CD14-positive monocyte (primary cell): ENCODE results near the gene SLC25A13. TPM values are rescaled to one million over a fixed set of nuclear protein-coding genes. Genes with fewer than 3 reads are reported as not detected.

ENCODE experiments used
- DNase-seq, 3 donors: peaks; one replicate each; pipeline ENCODE4 v3.0.0-alpha.2; 2011 to 2022
- H2AFZ ChIP-seq: 2 replicates; pipeline ENCODE4 v1.6.0; 2012; ENCODE audit warnings: mild to moderate bottlenecking, low read depth, low read length, inconsistent platforms; ENCODE audit not compliant: insufficient read depth, poor library complexity, severe bottlenecking
- H3K27ac ChIP-seq, 2 donors: 1 replicate in 1 of 2; 2 replicates in 1 of 2; pipeline ENCODE4 v1.5.1; 2012 to 2013; ENCODE audit warnings: low read length in 2 of 2, control low read depth in 1 of 2, inconsistent platforms in 1 of 2, low read depth in 1 of 2, mild to moderate bottlenecking in 1 of 2
- H3K27me3 ChIP-seq, 2 donors: one replicate each; pipeline versions ENCODE4 v1.6.0 to v1.6.1; 2011 to 2013; ENCODE audit warnings: low read length in 2 of 2; ENCODE audit not compliant: control insufficient read depth in 2 of 2, insufficient read depth in 2 of 2
- H3K36me3 ChIP-seq, 2 donors: replicated peaks in 1 of 2; 1 replicate in 1 of 2; 2 replicates in 1 of 2; pipeline versions ENCODE4 v1.5.1 to v1.6.1; 2012 to 2013; ENCODE audit warnings: low read length in 2 of 2, control low read depth in 1 of 2, inconsistent platforms in 1 of 2, mild to moderate bottlenecking in 1 of 2; ENCODE audit not compliant: insufficient read depth in 2 of 2, control insufficient read depth in 1 of 2
- H3K4me1 ChIP-seq, 2 donors: 1 replicate in 1 of 2; 2 replicates in 1 of 2; pipeline versions ENCODE4 v1.5.1 to v1.6.1; 2012 to 2013; ENCODE audit warnings: low read length in 2 of 2, control low read depth in 1 of 2, inconsistent platforms in 1 of 2, mild to moderate bottlenecking in 1 of 2, moderate library complexity in 1 of 2; ENCODE audit not compliant: insufficient read depth in 2 of 2, control insufficient read depth in 1 of 2
- H3K4me2 ChIP-seq: replicated peaks from 2 replicates; pipeline ENCODE3; 2012; ENCODE audit warnings: low read length, moderate library complexity, mild to moderate bottlenecking; ENCODE audit not compliant: poor library complexity, severe bottlenecking; ENCODE audit errors: extremely low read depth
- H3K4me3 ChIP-seq, 3 experiments: fragments of 200-600 bp in 1 of 3; sonication (generic) in 1 of 3; replicated peaks in 1 of 3; 1 replicate in 2 of 3; 2 replicates in 1 of 3; pipeline ENCODE4 v1.5.1; 2011 to 2013; ENCODE audit warnings: low read length in 3 of 3, mild to moderate bottlenecking in 3 of 3, control low read depth in 2 of 3, low read depth in 2 of 3, inconsistent platforms in 1 of 3, moderate library complexity in 1 of 3
- H3K79me2 ChIP-seq: 2 replicates; pipeline ENCODE4 v1.6.0; 2012; ENCODE audit warnings: mild to moderate bottlenecking, control low read depth, inconsistent platforms, low read length, moderate library complexity; ENCODE audit not compliant: insufficient read depth
- H3K9ac ChIP-seq: 2 replicates; pipeline ENCODE4 v1.6.0; 2017; ENCODE audit warnings: low read length, mild to moderate bottlenecking; ENCODE audit not compliant: insufficient read depth, poor library complexity, severe bottlenecking
- H3K9me3 ChIP-seq, 2 donors: replicated peaks in 1 of 2; 1 replicate in 1 of 2; 2 replicates in 1 of 2; pipeline versions ENCODE4 v1.5.1 to v1.6.1; 2012 to 2013; ENCODE audit warnings: low read length in 2 of 2, control low read depth in 1 of 2; ENCODE audit not compliant: control insufficient read depth in 1 of 2, insufficient read depth in 1 of 2
- H4K20me1 ChIP-seq: 2 replicates; pipeline ENCODE4 v1.6.0; 2012; ENCODE audit warnings: mild to moderate bottlenecking, low read length, control low read depth, moderate library complexity; ENCODE audit not compliant: insufficient read depth
- H3K27ac Mint-ChIP-seq, 7 donors: one replicate each; pipeline ENCODE4 v1.8.0; 2020; ENCODE audit warnings: mild to moderate bottlenecking in 7 of 7, mixed read lengths in 7 of 7, moderate library complexity in 6 of 7, inconsistent platforms in 2 of 7
- H3K27me3 Mint-ChIP-seq, 3 donors: one replicate each; pipeline ENCODE4 v1.8.0; 2021 to 2022; ENCODE audit warnings: low read depth in 3 of 3, mild to moderate bottlenecking in 3 of 3, mixed read lengths in 3 of 3, moderate library complexity in 3 of 3, inconsistent platforms in 1 of 3
- H3K36me3 Mint-ChIP-seq, 2 donors: one replicate each; pipeline ENCODE4 v1.8.0; 2020; ENCODE audit warnings: mixed read lengths in 2 of 2, inconsistent platforms in 1 of 2, mild to moderate bottlenecking in 1 of 2
- H3K4me1 Mint-ChIP-seq: one replicate; pipeline ENCODE4 v1.8.0; 2020; ENCODE audit warnings: mild to moderate bottlenecking, mixed read lengths
- H3K4me3 Mint-ChIP-seq, 2 donors: one replicate each; pipeline ENCODE4 v1.8.0; 2020; ENCODE audit warnings: mild to moderate bottlenecking in 2 of 2, mixed read lengths in 2 of 2, moderate library complexity in 1 of 2
- H3K9me3 Mint-ChIP-seq, 7 donors: one replicate each; pipeline ENCODE4 v1.8.0; 2020 to 2022; ENCODE audit warnings: mixed read lengths in 7 of 7, mild to moderate bottlenecking in 6 of 7, moderate library complexity in 6 of 7, inconsistent platforms in 2 of 7
- WGBS: methylation state at CpG from one replicate; pipeline ENCODE4 v1.1.5; 2013; ENCODE audit warnings: missing lambda C conversion rate; ENCODE audit not compliant: insufficient coverage; 5-methylcytosine and 5-hydroxymethylcytosine counted together
- intact Hi-C, 2 donors: fragments of 100-400 bp; cut with micrococcal nuclease; formaldehyde crosslinking; loops; one replicate each; pipeline versions ENCODE4 v1.15.0 to v1.15.1; 2023
- polyA plus RNA-seq, 3 donors: library from polyadenylated mRNA; depleted of rRNA in 1 of 3; unstranded in 2 of 3; stranded (reverse) in 1 of 3; fragments of 300-500 nt in 2 of 3; fragments of >200 nt in 1 of 3; fragmentation: Illumina TruSeq in 2 of 3; gene quantifications; 1 replicate in 2 of 3; 2 replicates in 1 of 3; pipeline ENCODE4 v1.2.3, GENCODE V29; 2012 to 2021
- TF ChIP-seq, protein P1 (sequence below): fragments of 200-600 bp; IDR thresholded peaks from one replicate; pipeline ENCODE4 v1.8.0; 2022; ENCODE audit warnings: antibody characterized with exemption, mild to moderate bottlenecking

Gene SLC25A13
- polyA plus RNA-seq, 3 donors: 12.7 to 15.7 (median 14.4) TPM

DNA sequence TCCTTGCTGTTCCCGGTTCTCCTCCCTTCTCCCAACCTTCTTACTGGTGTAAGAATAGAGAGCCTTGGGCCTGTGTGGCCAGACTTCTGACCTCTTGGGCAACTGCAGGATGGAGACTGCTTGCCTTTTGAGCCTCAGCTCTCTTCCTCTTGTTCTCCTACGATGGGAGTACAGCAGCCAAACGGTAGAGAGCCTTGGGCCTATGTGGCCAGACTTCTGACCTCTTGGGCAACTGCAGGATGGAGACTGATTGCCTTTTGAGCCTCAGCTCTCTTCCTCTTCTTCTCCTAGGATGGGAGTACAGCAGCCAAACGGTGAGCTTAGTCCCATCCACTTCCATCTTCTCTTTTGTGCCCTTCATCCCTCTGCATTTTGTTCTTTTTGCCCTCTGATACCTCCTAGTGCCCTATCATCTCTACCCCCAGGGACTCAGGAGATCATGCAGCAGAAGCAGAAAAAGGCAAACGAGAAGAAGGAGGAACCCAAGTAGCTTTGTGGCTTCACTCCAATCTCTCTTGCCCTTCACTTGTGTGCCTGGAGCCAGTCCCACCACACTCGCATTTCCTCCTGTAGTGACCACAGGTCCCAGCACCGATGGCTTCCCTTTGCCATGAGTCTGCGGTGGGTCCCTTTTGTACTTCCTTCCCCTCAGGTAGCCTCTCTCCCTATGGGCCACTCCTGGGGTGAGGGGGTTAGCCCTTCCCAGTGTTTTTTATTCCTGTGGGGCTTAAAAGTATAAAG lies 15.3 kb downstream of the SLC25A13 start:
- TF ChIP-seq, protein P1, sequence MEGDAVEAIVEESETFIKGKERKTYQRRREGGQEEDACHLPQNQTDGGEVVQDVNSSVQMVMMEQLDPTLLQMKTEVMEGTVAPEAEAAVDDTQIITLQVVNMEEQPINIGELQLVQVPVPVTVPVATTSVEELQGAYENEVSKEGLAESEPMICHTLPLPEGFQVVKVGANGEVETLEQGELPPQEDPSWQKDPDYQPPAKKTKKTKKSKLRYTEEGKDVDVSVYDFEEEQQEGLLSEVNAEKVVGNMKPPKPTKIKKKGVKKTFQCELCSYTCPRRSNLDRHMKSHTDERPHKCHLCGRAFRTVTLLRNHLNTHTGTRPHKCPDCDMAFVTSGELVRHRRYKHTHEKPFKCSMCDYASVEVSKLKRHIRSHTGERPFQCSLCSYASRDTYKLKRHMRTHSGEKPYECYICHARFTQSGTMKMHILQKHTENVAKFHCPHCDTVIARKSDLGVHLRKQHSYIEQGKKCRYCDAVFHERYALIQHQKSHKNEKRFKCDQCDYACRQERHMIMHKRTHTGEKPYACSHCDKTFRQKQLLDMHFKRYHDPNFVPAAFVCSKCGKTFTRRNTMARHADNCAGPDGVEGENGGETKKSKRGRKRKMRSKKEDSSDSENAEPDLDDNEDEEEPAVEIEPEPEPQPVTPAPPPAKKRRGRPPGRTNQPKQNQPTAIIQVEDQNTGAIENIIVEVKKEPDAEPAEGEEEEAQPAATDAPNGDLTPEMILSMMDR: no peak
- H3K79me2 ChIP-seq: peaks cover 80% of the 10 kb centered on the region
- 3% methylated on average over 3 of the region's 8 CpGs for WGBS

DNA sequence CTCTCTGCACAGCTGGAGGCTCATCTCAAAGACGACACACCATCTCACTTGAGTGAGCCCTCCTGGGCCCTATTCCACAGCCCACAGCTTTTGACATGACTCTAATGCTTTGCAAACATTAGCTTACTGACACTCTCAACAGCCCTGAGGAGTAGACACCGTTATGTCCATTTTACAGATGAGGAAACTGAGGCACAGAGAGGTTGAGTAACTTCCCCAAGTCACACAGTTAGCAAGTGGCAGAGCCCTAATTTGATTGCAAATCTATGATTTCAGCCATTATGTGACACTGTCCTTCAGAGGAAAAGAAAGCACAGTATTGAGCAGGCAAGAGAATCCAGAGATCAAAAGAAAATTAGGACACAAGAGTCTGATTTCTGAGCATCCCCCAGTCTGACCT lies 16.0 kb downstream of the SLC25A13 start:
- H3K4me1 Mint-ChIP-seq: peaks cover 22% of the 10 kb centered on the region
- no CpG with 5 or more reads among the region's 2 CpGs for WGBS
- peaks cover 76% of the 10 kb centered on the region for H3K79me2 ChIP-seq

More for the DNA sequence above, 15.3 kb downstream of the SLC25A13 start:
- H2AFZ ChIP-seq: no peak overlapping the region
- intact Hi-C loops: no loop called here
- Mint-ChIP-seq H3K4me3 (no peak overlapping the region), H3K36me3 (peaks cover 4 to 31% of the 10 kb centered on the region in 2 donors), H3K27me3 (no peaks in the 10 kb centered on the region), H3K9me3 (no peaks in the 10 kb centered on the region), H3K4me1 (peaks cover 27% of the 10 kb centered on the region), H3K27ac (peak overlapping the region; percentile 3 to 78 (median 48))
- no peaks in the 10 kb centered on the region for H3K9me3 ChIP-seq
- peak; percentile 40 to 53 (median 47) for DNase-seq
- H3K4me3 ChIP-seq: no peak overlapping the region
- H3K4me1 ChIP-seq: peaks cover 11 to 16% of the 10 kb centered on the region in 2 donors
- no peak overlapping the region for H3K9ac ChIP-seq
- no peaks in the 10 kb centered on the region for H3K27me3 ChIP-seq
- H4K20me1 ChIP-seq: peaks cover 100% of the 10 kb centered on the region
- peaks cover 0 to 9% of the 10 kb centered on the region in 2 donors for H3K36me3 ChIP-seq
- no peak overlapping the region for H3K4me2 ChIP-seq
- peak overlapping the region; percentile 27 to 59 for H3K27ac ChIP-seq

More for the DNA sequence above, 16.0 kb downstream of the SLC25A13 start:
- H3K36me3 ChIP-seq: peaks cover 0 to 9% of the 10 kb centered on the region in 2 donors
- no peak overlapping the region for H3K9ac ChIP-seq
- Mint-ChIP-seq H3K27me3 (no peaks in the 10 kb centered on the region), H3K27ac (peak overlapping the region in 4 of 7 donors; percentile 7 to 76 (median 52)), H3K9me3 (no peaks in the 10 kb centered on the region), H3K36me3 (peaks cover 4 to 31% of the 10 kb centered on the region in 2 donors), H3K4me3 (no peak overlapping the region)
- no peak overlapping the region for H3K4me2 ChIP-seq
- intact Hi-C loops: no loop called here
- H3K9me3 ChIP-seq: no peaks in the 10 kb centered on the region
- no peaks in the 10 kb centered on the region for H3K27me3 ChIP-seq
- peaks cover 100% of the 10 kb centered on the region for H4K20me1 ChIP-seq
- peak overlapping the region; percentile 11 to 59 for H3K27ac ChIP-seq
- DNase-seq: no peak
- peaks cover 11 to 13% of the 10 kb centered on the region in 2 donors for H3K4me1 ChIP-seq
- H2AFZ ChIP-seq: no peak overlapping the region
- TF ChIP-seq, protein P1: no peak
- no peak overlapping the region for H3K4me3 ChIP-seq
